Keratinocyte (primary cell): ENCODE data around the gene APBB2. TPM values are rescaled to one million over a fixed set of nuclear protein-coding genes. Genes with fewer than 3 reads are reported as not detected.

Experiments
- DNase-seq: peaks from one replicate; pipeline ENCODE4 v3.0.0-alpha.2; 2011; ENCODE audit warnings: low read depth, missing footprints, low spot score
- FAIRE-seq: peaks from 2 replicates; lab custom pipeline; 2011; peaks lifted over from hg19 to GRCh38; lab: Jason Lieb, UNC
- H2AFZ ChIP-seq: 2 replicates; pipeline ENCODE4 v1.6.0; 2012; ENCODE audit warnings: low read length, control low read depth, inconsistent platforms; ENCODE audit not compliant: control insufficient read depth
- H3K27ac ChIP-seq: 2 replicates; pipeline ENCODE4 v1.5.1; 2011; ENCODE audit warnings: low read length; ENCODE audit not compliant: control insufficient read depth, insufficient read depth
- H3K27me3 ChIP-seq: 3 replicates; pipeline ENCODE4 v1.6.0; 2011; ENCODE audit warnings: low read length; ENCODE audit not compliant: control insufficient read depth, insufficient read depth; ENCODE audit errors: extremely low read depth
- H3K36me3 ChIP-seq, 2 experiments: 2 replicates in 1 of 2; 3 replicates in 1 of 2; pipeline ENCODE4 v1.5.1; 2011; ENCODE audit warnings: low read length in 2 of 2, mild to moderate bottlenecking in 1 of 2; ENCODE audit not compliant: control insufficient read depth in 2 of 2, insufficient read depth in 2 of 2; ENCODE audit errors: extremely low read depth in 1 of 2
- H3K4me1 ChIP-seq: 3 replicates; pipeline ENCODE4 v1.5.1; 2011; ENCODE audit warnings: low read length; ENCODE audit not compliant: control insufficient read depth, insufficient read depth; ENCODE audit errors: extremely low read depth
- H3K4me2 ChIP-seq: 3 replicates; pipeline ENCODE4 v1.6.0; 2011; ENCODE audit warnings: low read depth, low read length; ENCODE audit not compliant: control insufficient read depth, insufficient read depth; ENCODE audit errors: extremely low read depth
- H3K4me3 ChIP-seq, 3 experiments: fragments of 200-600 bp in 1 of 3; sonication (generic) in 1 of 3; 2 replicates in 2 of 3; 3 replicates in 1 of 3; pipeline ENCODE4 v1.5.1; 2011 to 2016; ENCODE audit warnings: low read length in 3 of 3, mild to moderate bottlenecking in 3 of 3, control low read depth in 2 of 3, inconsistent platforms in 1 of 3, low read depth in 1 of 3, mixed read lengths in 1 of 3, mixed run types in 1 of 3, moderate library complexity in 1 of 3; ENCODE audit not compliant: control insufficient read depth in 2 of 3, insufficient read depth in 2 of 3; ENCODE audit errors: extremely low read depth in 1 of 3
- H3K79me2 ChIP-seq: 2 replicates; pipeline ENCODE4 v1.6.0; 2012; ENCODE audit warnings: low read length; ENCODE audit not compliant: control insufficient read depth, insufficient read depth
- H3K9ac ChIP-seq: 3 replicates; pipeline ENCODE4 v1.6.0; 2011; ENCODE audit warnings: low read length; ENCODE audit not compliant: control insufficient read depth, insufficient read depth; ENCODE audit errors: extremely low read depth
- H3K9me1 ChIP-seq: 3 replicates; pipeline ENCODE4 v1.6.0; 2011; ENCODE audit warnings: low read length; ENCODE audit not compliant: control insufficient read depth, insufficient read depth; ENCODE audit errors: extremely low read depth
- H3K9me3 ChIP-seq: 2 replicates; pipeline ENCODE4 v1.5.1; 2012; ENCODE audit warnings: low read depth, low read length; ENCODE audit not compliant: control insufficient read depth
- H4K20me1 ChIP-seq: 3 replicates; pipeline ENCODE4 v1.6.0; 2011; ENCODE audit warnings: low read length; ENCODE audit not compliant: control insufficient read depth, insufficient read depth; ENCODE audit errors: extremely low read depth
- CTCF ChIP-seq, 3 experiments: IDR thresholded peaks in 1 of 3; conservative IDR thresholded peaks in 1 of 3; optimal IDR thresholded peaks in 1 of 3; 2 replicates in 2 of 3; 3 replicates in 1 of 3; pipeline versions ENCODE3 to v1.5.1; 2011; ENCODE audit warnings: low read length in 3 of 3, mild to moderate bottlenecking in 3 of 3, moderate library complexity in 2 of 3, control low read depth in 1 of 3, inconsistent platforms in 1 of 3; ENCODE audit not compliant: insufficient read depth in 2 of 3; ENCODE audit errors: extremely low read depth in 1 of 3
- EZH2 ChIP-seq: IDR thresholded peaks from one replicate; pipeline ENCODE4 v1.6.1; 2012; ENCODE audit warnings: inconsistent platforms, mild to moderate bottlenecking, low read length, moderate library complexity
- dilution Hi-C: fragments of 300-500 bp; cut with MboI; formaldehyde crosslinking; loops from one replicate; pipeline ENCODE4 v1.7.0; 2020; ENCODE audit warnings: low sequenced_read_pairs; ENCODE audit not compliant: extremely low pct_ligation_motif_present
- polyA plus RNA-seq, 5 experiments: library from polyadenylated mRNA; depleted of rRNA in 3 of 5; stranded (reverse) in 3 of 5; stranded (forward) in 1 of 5; unstranded in 1 of 5; fragments of >200 nt; gene quantifications; 1 replicate in 1 of 5; 2 replicates in 3 of 5; 3 replicates in 1 of 5; pipeline versions ENCODE4 v1.2.1 to v1.2.3, GENCODE V29; 2011 to 2012; ENCODE audit warnings: missing spikeins in 2 of 5, low read depth in 1 of 5, low replicate concordance in 1 of 5

APBB2 gene
- polyA plus RNA-seq, 1 donor (not counting 4 experiments of a cell fraction or from before 2014, with no cell fraction given) = 57.3 TPM

GRCh38 chr4:40789771-40790170, 424.6 kb downstream of the APBB2 start:
- Histone ChIP-seq H3K4me3 (no peak overlapping the region), H3K9ac (no peak overlapping the region), H3K27ac (no peak overlapping the region), H3K9me1 (no peaks in the 10 kb centered on the region), H3K79me2 (no peaks in the 10 kb centered on the region), H3K4me2 (no peak overlapping the region), H3K9me3 (no peaks in the 10 kb centered on the region), H3K4me1 (no peaks in the 10 kb centered on the region), H2AFZ (no peak overlapping the region), H4K20me1 (no peaks in the 10 kb centered on the region), H3K27me3 (peaks cover 3% of the 10 kb centered on the region), H3K36me3 (no peaks in the 10 kb centered on the region)
- TF ChIP-seq EZH2 = no peak
- TF ChIP-seq CTCF (optimal IDR thresholded peaks at IDR 0.05 in 1 of 3, IDR thresholded peaks at IDR 0.05 in 1 of 3, conservative IDR thresholded peaks at IDR 0.05 in 1 of 3; ENCODE audit: extremely low read depth in 1 of 3, insufficient read depth in 2 of 3, low read length in 3 of 3) = no peak
- dilution Hi-C loops = no loop called here
- no peak for FAIRE-seq
- DNase-seq = no peak

- FAIRE-seq = no peak
Observed at GRCh38 chr4:40789031-40789430, 425.3 kb downstream of the APBB2 start.

More at GRCh38 chr4:40789031-40789430, 425.3 kb downstream of the APBB2 start:
- peaks cover 3% of the 10 kb centered on the region for H3K27me3 ChIP-seq
- no peaks in the 10 kb centered on the region for H4K20me1 ChIP-seq
- no peaks in the 10 kb centered on the region for H3K9me3 ChIP-seq
- no peak overlapping the region for H3K9ac ChIP-seq
- no peaks in the 10 kb centered on the region for H3K79me2 ChIP-seq
- H3K4me1 ChIP-seq = no peaks in the 10 kb centered on the region
- H3K27ac ChIP-seq = no peak overlapping the region
- no peak for TF ChIP-seq CTCF (optimal IDR thresholded peaks at IDR 0.05 in 1 of 3, IDR thresholded peaks at IDR 0.05 in 1 of 3, conservative IDR thresholded peaks at IDR 0.05 in 1 of 3; ENCODE audit: extremely low read depth in 1 of 3, insufficient read depth in 2 of 3, low read length in 3 of 3)
- no peak for TF ChIP-seq EZH2
- no peak overlapping the region for H3K4me2 ChIP-seq
- no peaks in the 10 kb centered on the region for H3K36me3 ChIP-seq
- dilution Hi-C loops = no loop called here
- no peak overlapping the region for H2AFZ ChIP-seq
- no peak overlapping the region for H3K4me3 ChIP-seq
- DNase-seq = no peak
- H3K9me1 ChIP-seq = no peaks in the 10 kb centered on the region
